Measurements from ENCODE around the gene EID2B.

Gene EID2B

GRCh38 chr19:39520541-39521484 is 11.8 kb downstream of the EID2B start:
- H3K27me3 ChIP-seq (ENCODE audit: insufficient read depth, poor library complexity, severe bottlenecking): peaks cover 7% of the 10 kb centered on the region
- no peaks in the 10 kb centered on the region for H3K36me3 ChIP-seq (ENCODE audit: low read depth)
- ATAC-seq (ENCODE audit: low read depth): no peak
- DNase-seq (ENCODE audit: low spot score): no peak
- no peak for TF ChIP-seq CTCF (IDR thresholded peaks at IDR 0.05; ENCODE audit: poor library complexity, severe bottlenecking)
- H3K4me3 ChIP-seq (ENCODE audit: severe bottlenecking): no peak overlapping the region
- no peak overlapping the region for H3K27ac ChIP-seq (ENCODE audit: poor library complexity, severe bottlenecking)
- no peaks in the 10 kb centered on the region for H3K4me1 ChIP-seq (ENCODE audit: insufficient read depth, poor library complexity, severe bottlenecking)
- no peaks in the 10 kb centered on the region for H3K9me3 ChIP-seq (ENCODE audit: severe bottlenecking)

GRCh38 chr19:39518975-39519374 is 13.7 kb downstream of the EID2B start:
- H3K36me3 ChIP-seq (ENCODE audit: low read depth): no peaks in the 10 kb centered on the region
- H3K9me3 ChIP-seq (ENCODE audit: severe bottlenecking): no peaks in the 10 kb centered on the region
- peaks cover 25% of the 10 kb centered on the region for H3K27me3 ChIP-seq (ENCODE audit: insufficient read depth, poor library complexity, severe bottlenecking)
- no peaks in the 10 kb centered on the region for H3K4me1 ChIP-seq (ENCODE audit: insufficient read depth, poor library complexity, severe bottlenecking)
- H3K4me3 ChIP-seq (ENCODE audit: severe bottlenecking): no peak overlapping the region
- no peak for DNase-seq (ENCODE audit: low spot score)
- no peak overlapping the region for H3K27ac ChIP-seq (ENCODE audit: poor library complexity, severe bottlenecking)
- no peak for ATAC-seq (ENCODE audit: low read depth)
- no peak for TF ChIP-seq CTCF (IDR thresholded peaks at IDR 0.05; ENCODE audit: poor library complexity, severe bottlenecking)

GRCh38 chr19:39518458-39518857 is 14.2 kb downstream of the EID2B start:
- DNase-seq (ENCODE audit: low spot score) (no peak), ATAC-seq (ENCODE audit: low read depth) (peak; percentile 19; the same call in 1 of the 3 replicates)
- Histone ChIP-seq H3K27me3 (ENCODE audit: insufficient read depth, poor library complexity, severe bottlenecking) (peaks cover 29% of the 10 kb centered on the region), H3K9me3 (ENCODE audit: severe bottlenecking) (no peaks in the 10 kb centered on the region), H3K4me3 (ENCODE audit: severe bottlenecking) (no peak overlapping the region), H3K36me3 (ENCODE audit: low read depth) (no peaks in the 10 kb centered on the region), H3K27ac (ENCODE audit: poor library complexity, severe bottlenecking) (no peak overlapping the region), H3K4me1 (ENCODE audit: insufficient read depth, poor library complexity, severe bottlenecking) (no peaks in the 10 kb centered on the region)
- no peak for TF ChIP-seq CTCF (IDR thresholded peaks at IDR 0.05; ENCODE audit: poor library complexity, severe bottlenecking)

- Histone ChIP-seq H3K27me3 (ENCODE audit: insufficient read depth, poor library complexity, severe bottlenecking) (peaks cover 29% of the 10 kb centered on the region), H3K4me3 (ENCODE audit: severe bottlenecking) (no peak overlapping the region), H3K4me1 (ENCODE audit: insufficient read depth, poor library complexity, severe bottlenecking) (no peaks in the 10 kb centered on the region), H3K36me3 (ENCODE audit: low read depth) (no peaks in the 10 kb centered on the region), H3K27ac (ENCODE audit: poor library complexity, severe bottlenecking) (no peak overlapping the region), H3K9me3 (ENCODE audit: severe bottlenecking) (no peaks in the 10 kb centered on the region)
- ATAC-seq (ENCODE audit: low read depth) (no peak), DNase-seq (ENCODE audit: low spot score) (no peak)
- no peak for TF ChIP-seq CTCF (IDR thresholded peaks at IDR 0.05; ENCODE audit: poor library complexity, severe bottlenecking)
Measured at GRCh38 chr19:39517432-39517831, 15.2 kb downstream of the EID2B start.

GRCh38 chr19:39516270-39516669 is 16.4 kb downstream of the EID2B start:
- no peaks in the 10 kb centered on the region for H3K4me1 ChIP-seq (ENCODE audit: insufficient read depth, poor library complexity, severe bottlenecking)

More at GRCh38 chr19:39516270-39516669, 16.4 kb downstream of the EID2B start:
- ATAC-seq (ENCODE audit: low read depth) (no peak), DNase-seq (ENCODE audit: low spot score) (no peak)
- H3K4me3 ChIP-seq (ENCODE audit: severe bottlenecking): no peak overlapping the region
- peaks cover 29% of the 10 kb centered on the region for H3K27me3 ChIP-seq (ENCODE audit: insufficient read depth, poor library complexity, severe bottlenecking)
- H3K27ac ChIP-seq (ENCODE audit: poor library complexity, severe bottlenecking): no peak overlapping the region
- no peak for TF ChIP-seq CTCF (IDR thresholded peaks at IDR 0.05; ENCODE audit: poor library complexity, severe bottlenecking)
- H3K9me3 ChIP-seq (ENCODE audit: severe bottlenecking): no peaks in the 10 kb centered on the region
- no peaks in the 10 kb centered on the region for H3K36me3 ChIP-seq (ENCODE audit: low read depth)
